ENCODE measurements around the gene DAW1. TPM values are rescaled to one million over a fixed set of nuclear protein-coding genes. Genes with fewer than 3 reads are reported as not detected.

DAW1 gene
- total RNA-seq, 1 experiment from 2014 or later = 0.20 TPM

DNA sequence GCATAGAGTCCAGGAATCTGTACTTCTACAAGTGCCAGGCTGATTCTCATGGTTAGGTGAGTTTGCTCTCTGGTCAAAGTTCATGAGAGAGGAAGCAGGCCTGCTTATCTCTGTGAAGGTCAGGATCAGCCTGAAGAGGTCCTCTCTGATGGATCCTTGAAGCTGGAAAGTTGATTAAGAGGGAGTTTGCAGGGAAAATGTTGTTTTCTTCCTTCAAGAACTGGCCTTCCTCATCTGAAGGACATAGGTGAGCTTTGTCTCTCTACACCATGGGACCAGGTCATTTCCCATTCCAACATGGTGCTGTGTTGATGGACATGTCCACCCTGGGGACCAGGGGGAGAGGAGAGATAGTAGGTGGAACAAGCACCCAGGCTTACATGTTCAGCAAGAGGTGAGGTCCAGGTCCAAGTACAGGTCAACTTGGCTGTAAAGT lies 42.9 kb upstream of the DAW1 start:
- no peaks in the 10 kb centered on the region for H3K27me3 ChIP-seq (ENCODE audit: insufficient read depth, low read length)
- POLR2A ChIA-PET = interaction anchor here (1.9 kb wide), 1 partner anchor 9 kb away, joined by 4 read pairs; no protein-coding TSS in a partner anchor
- no peaks in the 10 kb centered on the region for H3K9me3 ChIP-seq (ENCODE audit: control insufficient read depth in 1 of 2, insufficient read depth in 1 of 2, low read depth in 1 of 2, low read length in 2 of 2)
- no peak overlapping the region for H3K9ac ChIP-seq (ENCODE audit: low read length)
- H3K4me2 ChIP-seq (ENCODE audit: low read length) = no peak overlapping the region
- DNase-seq (ENCODE audit: low read depth, low spot score) (no peak), ATAC-seq (no peak)
- RAD21 ChIA-PET (ENCODE audit: low non-redundant PET in 1 of 2, low total read pairs in 2 of 2, uncharacterized antibody in 2 of 2, unreplicated experiment in 2 of 2) = no interaction called here
- no peaks in the 10 kb centered on the region for H3K4me1 ChIP-seq (ENCODE audit: control insufficient read depth in 1 of 2, insufficient read depth in 2 of 2, low read length in 2 of 2)
- H3K9me2 ChIP-seq (ENCODE audit: insufficient read depth) = no peaks in the 10 kb centered on the region
- no peak overlapping the region for H3K4me3 ChIP-seq (replicated peaks in 1 of 2; ENCODE audit: low read depth in 1 of 2, low read length in 2 of 2)
- H4K20me1 ChIP-seq (ENCODE audit: insufficient read depth) = no peaks in the 10 kb centered on the region
- intact Hi-C loops (cut with micrococcal nuclease) = no loop called here
- no peak overlapping the region for H2AFZ ChIP-seq (ENCODE audit: low read depth, low read length, poor library complexity, severe bottlenecking)
- CTCF ChIA-PET = no interaction called here
- no peak for TF ChIP-seq ZFX (IDR thresholded peaks at IDR 0.05)
- no peak for TF ChIP-seq ELF1 (IDR thresholded peaks at IDR 0.05; ENCODE audit: borderline replicate concordance, low read depth)
- BruUV-seq (replicated peaks) = no TSS peak
- no peaks in the 10 kb centered on the region for H3K36me3 ChIP-seq (ENCODE audit: control insufficient read depth in 1 of 2, insufficient read depth in 2 of 2, low read length in 2 of 2)
- H3K79me2 ChIP-seq (ENCODE audit: insufficient read depth, low read length) = no peaks in the 10 kb centered on the region
- no peak overlapping the region for H3K27ac ChIP-seq (ENCODE audit: low read depth, low read length)

DNA sequence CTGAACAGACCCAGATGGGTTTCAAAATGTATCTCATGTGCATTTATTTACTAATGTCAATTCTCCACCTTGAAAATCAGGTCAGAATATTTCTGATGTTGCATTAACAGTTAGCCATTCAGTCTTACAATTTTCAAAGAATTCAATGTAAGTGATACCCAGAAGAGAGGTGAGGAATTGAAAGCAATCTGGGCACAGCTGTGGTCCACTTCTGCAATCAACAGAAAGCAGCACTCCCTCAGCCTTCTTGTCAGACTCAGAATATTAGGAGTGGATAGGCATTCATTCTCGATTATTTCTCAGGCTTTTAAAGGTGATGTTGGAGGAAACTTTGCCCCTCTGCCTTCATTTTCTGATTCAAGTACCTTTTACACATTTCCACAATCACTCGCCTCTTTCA lies 42.1 kb upstream of the DAW1 start:
- Histone ChIP-seq H3K4me1 (ENCODE audit: control insufficient read depth in 1 of 2, insufficient read depth in 2 of 2, low read length in 2 of 2) (peaks cover 2 to 4% of the 10 kb centered on the region in 2 experiments; a peak in 3 of 4 replicates), H3K27ac (ENCODE audit: low read depth, low read length) (no peak overlapping the region), H3K79me2 (ENCODE audit: insufficient read depth, low read length) (no peaks in the 10 kb centered on the region), H2AFZ (ENCODE audit: low read depth, low read length, poor library complexity, severe bottlenecking) (no peak overlapping the region), H3K27me3 (ENCODE audit: insufficient read depth, low read length) (no peaks in the 10 kb centered on the region), H3K9ac (ENCODE audit: low read length) (no peak overlapping the region), H3K9me3 (ENCODE audit: control insufficient read depth in 1 of 2, insufficient read depth in 1 of 2, low read depth in 1 of 2, low read length in 2 of 2) (no peaks in the 10 kb centered on the region), H3K4me3 (replicated peaks in 1 of 2; ENCODE audit: low read depth in 1 of 2, low read length in 2 of 2) (no peak overlapping the region), H3K36me3 (ENCODE audit: control insufficient read depth in 1 of 2, insufficient read depth in 2 of 2, low read length in 2 of 2) (no peaks in the 10 kb centered on the region), H3K9me2 (ENCODE audit: insufficient read depth) (no peaks in the 10 kb centered on the region), H3K4me2 (ENCODE audit: low read length) (no peak overlapping the region), H4K20me1 (ENCODE audit: insufficient read depth) (no peaks in the 10 kb centered on the region)
- intact Hi-C loops (cut with micrococcal nuclease) = no loop called here
- DNase-seq (ENCODE audit: low read depth, low spot score) = no peak
- POLR2A ChIA-PET = interaction anchor here (1.9 kb wide), 1 partner anchor 10 kb away, joined by 4 read pairs; no protein-coding TSS in a partner anchor
- RAD21 ChIA-PET (ENCODE audit: low non-redundant PET in 1 of 2, low total read pairs in 2 of 2, uncharacterized antibody in 2 of 2, unreplicated experiment in 2 of 2) = no interaction called here
- no TSS peak for BruUV-seq (replicated peaks)
- CTCF ChIA-PET = interaction anchor here (1.3 kb wide), 1 partner anchor 33 kb away, joined by 8 read pairs; no protein-coding TSS in a partner anchor
- ATAC-seq = no peak
- TF ChIP-seq, protein P1, sequence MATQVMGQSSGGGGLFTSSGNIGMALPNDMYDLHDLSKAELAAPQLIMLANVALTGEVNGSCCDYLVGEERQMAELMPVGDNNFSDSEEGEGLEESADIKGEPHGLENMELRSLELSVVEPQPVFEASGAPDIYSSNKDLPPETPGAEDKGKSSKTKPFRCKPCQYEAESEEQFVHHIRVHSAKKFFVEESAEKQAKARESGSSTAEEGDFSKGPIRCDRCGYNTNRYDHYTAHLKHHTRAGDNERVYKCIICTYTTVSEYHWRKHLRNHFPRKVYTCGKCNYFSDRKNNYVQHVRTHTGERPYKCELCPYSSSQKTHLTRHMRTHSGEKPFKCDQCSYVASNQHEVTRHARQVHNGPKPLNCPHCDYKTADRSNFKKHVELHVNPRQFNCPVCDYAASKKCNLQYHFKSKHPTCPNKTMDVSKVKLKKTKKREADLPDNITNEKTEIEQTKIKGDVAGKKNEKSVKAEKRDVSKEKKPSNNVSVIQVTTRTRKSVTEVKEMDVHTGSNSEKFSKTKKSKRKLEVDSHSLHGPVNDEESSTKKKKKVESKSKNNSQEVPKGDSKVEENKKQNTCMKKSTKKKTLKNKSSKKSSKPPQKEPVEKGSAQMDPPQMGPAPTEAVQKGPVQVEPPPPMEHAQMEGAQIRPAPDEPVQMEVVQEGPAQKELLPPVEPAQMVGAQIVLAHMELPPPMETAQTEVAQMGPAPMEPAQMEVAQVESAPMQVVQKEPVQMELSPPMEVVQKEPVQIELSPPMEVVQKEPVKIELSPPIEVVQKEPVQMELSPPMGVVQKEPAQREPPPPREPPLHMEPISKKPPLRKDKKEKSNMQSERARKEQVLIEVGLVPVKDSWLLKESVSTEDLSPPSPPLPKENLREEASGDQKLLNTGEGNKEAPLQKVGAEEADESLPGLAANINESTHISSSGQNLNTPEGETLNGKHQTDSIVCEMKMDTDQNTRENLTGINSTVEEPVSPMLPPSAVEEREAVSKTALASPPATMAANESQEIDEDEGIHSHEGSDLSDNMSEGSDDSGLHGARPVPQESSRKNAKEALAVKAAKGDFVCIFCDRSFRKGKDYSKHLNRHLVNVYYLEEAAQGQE (IDR thresholded peaks at IDR 0.05; ENCODE audit: low read depth) = no peak
- TF ChIP-seq YY1 (IDR thresholded peaks at IDR 0.05; ENCODE audit: extremely low read depth, insufficient replicate concordance, low read depth, low read length) (no peak), CBX3 (IDR thresholded peaks at IDR 0.05; ENCODE audit: low read depth) (no peak), EGR1 (IDR thresholded peaks at IDR 0.05; ENCODE audit: low read depth) (no peak), SP1 (IDR thresholded peaks at IDR 0.05; ENCODE audit: low read depth) (no peak), JUND (IDR thresholded peaks at IDR 0.05) (no peak), RAD21 (IDR thresholded peaks at IDR 0.05; ENCODE audit: low read depth) (no peak), EZH2phosphoT487 (IDR thresholded peaks at IDR 0.05; ENCODE audit: borderline replicate concordance) (no peak), ZFX (IDR thresholded peaks at IDR 0.05) (no peak), FOSL1 (IDR thresholded peaks at IDR 0.05; ENCODE audit: low read depth) (no peak), TCF7L2 (IDR thresholded peaks at IDR 0.05; ENCODE audit: borderline replicate concordance, extremely low read depth, insufficient read depth, insufficient read length) (no peak), SRF (IDR thresholded peaks at IDR 0.05; ENCODE audit: low read depth) (no peak), POLR2AphosphoS5 (IDR thresholded peaks at IDR 0.05; ENCODE audit: low read depth, low read length) (no peak)
- TF ChIP-seq, protein P2, sequence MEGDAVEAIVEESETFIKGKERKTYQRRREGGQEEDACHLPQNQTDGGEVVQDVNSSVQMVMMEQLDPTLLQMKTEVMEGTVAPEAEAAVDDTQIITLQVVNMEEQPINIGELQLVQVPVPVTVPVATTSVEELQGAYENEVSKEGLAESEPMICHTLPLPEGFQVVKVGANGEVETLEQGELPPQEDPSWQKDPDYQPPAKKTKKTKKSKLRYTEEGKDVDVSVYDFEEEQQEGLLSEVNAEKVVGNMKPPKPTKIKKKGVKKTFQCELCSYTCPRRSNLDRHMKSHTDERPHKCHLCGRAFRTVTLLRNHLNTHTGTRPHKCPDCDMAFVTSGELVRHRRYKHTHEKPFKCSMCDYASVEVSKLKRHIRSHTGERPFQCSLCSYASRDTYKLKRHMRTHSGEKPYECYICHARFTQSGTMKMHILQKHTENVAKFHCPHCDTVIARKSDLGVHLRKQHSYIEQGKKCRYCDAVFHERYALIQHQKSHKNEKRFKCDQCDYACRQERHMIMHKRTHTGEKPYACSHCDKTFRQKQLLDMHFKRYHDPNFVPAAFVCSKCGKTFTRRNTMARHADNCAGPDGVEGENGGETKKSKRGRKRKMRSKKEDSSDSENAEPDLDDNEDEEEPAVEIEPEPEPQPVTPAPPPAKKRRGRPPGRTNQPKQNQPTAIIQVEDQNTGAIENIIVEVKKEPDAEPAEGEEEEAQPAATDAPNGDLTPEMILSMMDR (IDR thresholded peaks at IDR 0.05 in 2 of 3, conservative IDR thresholded peaks at IDR 0.05 in 1 of 3; ENCODE audit: borderline replicate concordance in 1 of 3, insufficient read depth in 1 of 3, low read depth in 2 of 3, low read length in 2 of 3) = no peak
- TF ChIP-seq, protein P3, sequence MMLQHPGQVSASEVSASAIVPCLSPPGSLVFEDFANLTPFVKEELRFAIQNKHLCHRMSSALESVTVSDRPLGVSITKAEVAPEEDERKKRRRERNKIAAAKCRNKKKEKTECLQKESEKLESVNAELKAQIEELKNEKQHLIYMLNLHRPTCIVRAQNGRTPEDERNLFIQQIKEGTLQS (IDR thresholded peaks at IDR 0.05) = no peak
- TF ChIP-seq, protein P4, sequence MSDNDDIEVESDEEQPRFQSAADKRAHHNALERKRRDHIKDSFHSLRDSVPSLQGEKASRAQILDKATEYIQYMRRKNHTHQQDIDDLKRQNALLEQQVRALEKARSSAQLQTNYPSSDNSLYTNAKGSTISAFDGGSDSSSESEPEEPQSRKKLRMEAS (IDR thresholded peaks at IDR 0.05) = no peak
